Adrenal gland (tissue), 12 donors: ENCODE measurements around the gene GRID1. TPM values are rescaled to one million over a fixed set of nuclear protein-coding genes. Genes with fewer than 3 reads are reported as not detected.

Source experiments
- DNase-seq, 7 donors: peaks; one replicate each; pipeline ENCODE4 v3.0.0-alpha.2; 2019 to 2020
- H3K27ac ChIP-seq, 5 donors: fragments of 200-600 bp; sonication (generic) in 4 of 5; 1 replicate in 3 of 5; 2 replicates in 2 of 5; pipeline versions ENCODE4 v1.5.1 to v1.8.0; 2016 to 2020; ENCODE audit warnings: mild to moderate bottlenecking in 1 of 5
- H3K27me3 ChIP-seq: fragments of 200-600 bp; 2 replicates; pipeline ENCODE4 v1.8.0; 2021
- H3K36me3 ChIP-seq, 2 donors: fragments of 200-600 bp; replicated peaks in 1 of 2; 1 replicate in 1 of 2; 2 replicates in 1 of 2; pipeline versions ENCODE4 v1.5.1 to v1.8.0; 2018 to 2022
- H3K4me1 ChIP-seq, 2 donors: fragments of 200-600 bp; replicated peaks in 1 of 2; 1 replicate in 1 of 2; 2 replicates in 1 of 2; pipeline versions ENCODE4 v1.5.1 to v1.8.0; 2018 to 2021
- H3K4me3 ChIP-seq, 4 donors: fragments of 200-600 bp; sonication (generic) in 3 of 4; one replicate each; pipeline ENCODE4 v1.5.1; 2016 to 2018
- H3K9me3 ChIP-seq, 3 donors: fragments of 200-600 bp; sonication (generic) in 1 of 3; replicated peaks in 1 of 3; 1 replicate in 2 of 3; 2 replicates in 1 of 3; pipeline versions ENCODE4 v1.5.1 to v1.8.0; 2016 to 2021
- CTCF ChIP-seq, 6 experiments: fragments of 450-650 bp in 4 of 6; fragments of 200-600 bp in 2 of 6; sonication (generic) in 1 of 6; IDR thresholded peaks; 1 replicate in 5 of 6; 2 replicates in 1 of 6; pipeline versions ENCODE4 v1.5.1 to v1.8.0; 2016 to 2021; ENCODE audit warnings: antibody characterized with exemption in 6 of 6, mild to moderate bottlenecking in 2 of 6, moderate library complexity in 1 of 6
- POLR2A ChIP-seq, 2 donors: fragments of 450-650 bp; IDR thresholded peaks; one replicate each; pipeline ENCODE4 v1.6.1; 2017; ENCODE audit warnings: antibody characterized with exemption in 2 of 2, mild to moderate bottlenecking in 2 of 2, moderate library complexity in 1 of 2
- WGBS, 4 donors: extraction: QIAGEN DNeasy Blood & Tissue Kit in 2 of 4; methylation state at CpG; one replicate each; pipeline versions ENCODE4 v1.1.5 to v1.1.7; 2013 to 2017; 5-methylcytosine and 5-hydroxymethylcytosine counted together
- intact Hi-C, 2 donors: fragments of 100-400 bp; cut with DNase I; formaldehyde crosslinking; loops; one replicate each; pipeline versions ENCODE4 v1.14.1 to v1.15.0; 2022 to 2023
- polyA plus RNA-seq, 3 donors: library from polyadenylated mRNA; stranded (reverse); fragments of 200-250 nt in 2 of 3; fragments of 350-450 nt in 1 of 3; fragmentation: Illumina TruSeq in 1 of 3; extraction: RNeasy Lipid Tissue Mini Kit (QIAGEN cat#74804) in 1 of 3; gene quantifications; one replicate each; pipeline ENCODE4 v1.2.3, GENCODE V29; 2013 to 2014
- total RNA-seq, 9 donors: library from RNA; depleted of rRNA in 4 of 9; stranded (reverse); fragments of >200 nt in 4 of 9; fragments of 120-200 nt in 1 of 9; fragmentation: NEBNext Ultra II Directional in 1 of 9; extraction: Animal tissue kit (Norgen Biotek cat#: 25700) in 1 of 9; gene quantifications; one replicate each; pipeline versions ENCODE4 v1.1.0 to v1.2.4, GENCODE V29; 2013 to 2023
- donor health status: healthy with polysubstance abuse.
- donor health status: Bipolar disorder and iron deficiency.
- donor health status: DM: yes; HTN: yes; CAD: no.
- donor health status: DM: no; HTN: no; CAD: no.
- donor health status: DM: no; HTN: no; CAD: no.
- donor health status: DM: yes; HTN: yes; CAD: no.

The GRID1 gene
- total and polyA plus RNA-seq, 12 donors, result 2.2 to 8.0 (median 4.1) TPM

GRCh38 chr10:86188796-86189558 is 177.6 kb downstream of the GRID1 start:
- intact Hi-C loops, result no loop called here
- TF ChIP-seq POLR2A (IDR thresholded peaks at IDR 0.05) (no peak), CTCF (IDR thresholded peaks at IDR 0.05) (no peak)
- 80 to 86% (median 83%) methylated on average over 5 to 6 of the region's 6 CpGs for WGBS, 4 donors
- no peak overlapping the region for H3K27ac ChIP-seq
- H3K4me3 ChIP-seq, result no peak overlapping the region
- peaks cover 0 to 4% (median 0%) of the 10 kb centered on the region in 3 donors for H3K9me3 ChIP-seq
- DNase-seq, result no peak
- H3K4me1 ChIP-seq, result no peaks in the 10 kb centered on the region
- no peaks in the 10 kb centered on the region for H3K27me3 ChIP-seq
- no peaks in the 10 kb centered on the region for H3K36me3 ChIP-seq

- H3K4me1 ChIP-seq, result no peaks in the 10 kb centered on the region
- TF ChIP-seq POLR2A (IDR thresholded peaks at IDR 0.05) (no peak), CTCF (IDR thresholded peaks at IDR 0.05) (no peak)
- peaks cover 0 to 4% (median 0%) of the 10 kb centered on the region in 3 donors for H3K9me3 ChIP-seq
- H3K27me3 ChIP-seq, result no peaks in the 10 kb centered on the region
- WGBS, 4 donors, result 74 to 93% (median 85%) methylated on average over 3 of the region's 3 CpGs
- no peaks in the 10 kb centered on the region for H3K36me3 ChIP-seq
- DNase-seq, result no peak
- no peak overlapping the region for H3K4me3 ChIP-seq
- no peak overlapping the region for H3K27ac ChIP-seq
- intact Hi-C loops, result no loop called here
Observed at GRCh38 chr10:86188326-86188725, 178.3 kb downstream of the GRID1 start.

GRCh38 chr10:86187499-86188239 is 178.9 kb downstream of the GRID1 start:
- H3K9me3 ChIP-seq, result peaks cover 0 to 4% (median 0%) of the 10 kb centered on the region in 3 donors
- 91 to 95% (median 92%) methylated on average over 7 to 8 of the region's 8 CpGs for WGBS, 4 donors

More at GRCh38 chr10:86187499-86188239, 178.9 kb downstream of the GRID1 start:
- Histone ChIP-seq H3K36me3 (no peaks in the 10 kb centered on the region), H3K4me3 (no peak overlapping the region), H3K27me3 (no peaks in the 10 kb centered on the region), H3K4me1 (no peaks in the 10 kb centered on the region), H3K27ac (no peak overlapping the region)
- no peak for DNase-seq
- intact Hi-C loops, result no loop called here
- TF ChIP-seq CTCF (IDR thresholded peaks at IDR 0.05) (no peak), POLR2A (IDR thresholded peaks at IDR 0.05) (no peak)
